ENCODE results near the gene C15orf61.

C15orf61 gene

GRCh38 chr15:67547836-67548235 is 26.9 kb downstream of the C15orf61 start:
- H3K4me2 ChIP-seq (ENCODE audit: low read length) = no peak overlapping the region
- H3K9me3 ChIP-seq (ENCODE audit: insufficient read depth, low read length) = no peaks in the 10 kb centered on the region
- TF ChIP-seq EZH2phosphoT487 (IDR thresholded peaks at IDR 0.05; ENCODE audit: low read depth) (no peak), CTCF (IDR thresholded peaks at IDR 0.05; ENCODE audit: low read depth, low read length) (no peak)
- peaks cover 4% of the 10 kb centered on the region; the same call in 1 of the 2 replicates for H4K20me1 ChIP-seq (ENCODE audit: insufficient read depth, low read length)
- H3K4me1 ChIP-seq (ENCODE audit: low read length) = peaks cover 7% of the 10 kb centered on the region
- no peak overlapping the region for H3K27ac ChIP-seq (ENCODE audit: low read length)
- H3K9ac ChIP-seq (ENCODE audit: low read length) = no peak overlapping the region
- H2AFZ ChIP-seq (ENCODE audit: low read depth, low read length) = no peak overlapping the region
- no peak overlapping the region for H3K4me3 ChIP-seq (ENCODE audit: low read length)
- peaks cover 11% of the 10 kb centered on the region for H3K36me3 ChIP-seq (replicated peaks; ENCODE audit: low read depth, low read length)
- no peaks in the 10 kb centered on the region; the same call in 1 of the 2 replicates for H3K79me2 ChIP-seq (ENCODE audit: low read length)
- H3K27me3 ChIP-seq (ENCODE audit: low read depth, low read length) = no peaks in the 10 kb centered on the region

GRCh38 chr15:67548236-67548852 is 27.4 kb downstream of the C15orf61 start:
- H3K79me2 ChIP-seq (ENCODE audit: low read length) = no peaks in the 10 kb centered on the region
- H3K27me3 ChIP-seq (ENCODE audit: low read depth, low read length) = no peaks in the 10 kb centered on the region
- H3K9ac ChIP-seq (ENCODE audit: low read length) = no peak overlapping the region
- peaks cover 4% of the 10 kb centered on the region for H3K4me1 ChIP-seq (ENCODE audit: low read length)
- H3K4me2 ChIP-seq (ENCODE audit: low read length) = no peak overlapping the region
- peaks cover 4% of the 10 kb centered on the region; the same call in 1 of the 2 replicates for H4K20me1 ChIP-seq (ENCODE audit: insufficient read depth, low read length)
- H2AFZ ChIP-seq (ENCODE audit: low read depth, low read length) = no peak overlapping the region
- peaks cover 11% of the 10 kb centered on the region for H3K36me3 ChIP-seq (replicated peaks; ENCODE audit: low read depth, low read length)
- no peak overlapping the region for H3K27ac ChIP-seq (ENCODE audit: low read length)
- TF ChIP-seq CTCF (IDR thresholded peaks at IDR 0.05; ENCODE audit: low read depth, low read length) (no peak), EZH2phosphoT487 (IDR thresholded peaks at IDR 0.05; ENCODE audit: low read depth) (no peak)
- no peaks in the 10 kb centered on the region for H3K9me3 ChIP-seq (ENCODE audit: insufficient read depth, low read length)
- no peak overlapping the region for H3K4me3 ChIP-seq (ENCODE audit: low read length)

- Histone ChIP-seq H3K27me3 (ENCODE audit: low read depth, low read length) (no peaks in the 10 kb centered on the region), H2AFZ (ENCODE audit: low read depth, low read length) (no peak overlapping the region), H4K20me1 (ENCODE audit: insufficient read depth, low read length) (peaks cover 4% of the 10 kb centered on the region; the same call in 1 of the 2 replicates), H3K79me2 (ENCODE audit: low read length) (no peaks in the 10 kb centered on the region), H3K9me3 (ENCODE audit: insufficient read depth, low read length) (no peaks in the 10 kb centered on the region), H3K36me3 (replicated peaks; ENCODE audit: low read depth, low read length) (peaks cover 11% of the 10 kb centered on the region), H3K4me3 (ENCODE audit: low read length) (no peak overlapping the region), H3K27ac (ENCODE audit: low read length) (no peak overlapping the region), H3K9ac (ENCODE audit: low read length) (no peak overlapping the region), H3K4me1 (ENCODE audit: low read length) (no peaks in the 10 kb centered on the region), H3K4me2 (ENCODE audit: low read length) (no peak overlapping the region)
- TF ChIP-seq CTCF (IDR thresholded peaks at IDR 0.05; ENCODE audit: low read depth, low read length) (no peak), EZH2phosphoT487 (IDR thresholded peaks at IDR 0.05; ENCODE audit: low read depth) (no peak)
These were observed 28.1 kb downstream of the C15orf61 start for GRCh38 chr15:67548862-67549651.

- H2AFZ ChIP-seq (ENCODE audit: low read depth, low read length) = no peak overlapping the region
- no peak for TF ChIP-seq CTCF (IDR thresholded peaks at IDR 0.05; ENCODE audit: low read depth, low read length)
- TF ChIP-seq EZH2phosphoT487 (IDR thresholded peaks at IDR 0.05; ENCODE audit: low read depth) = no peak
- no peak overlapping the region for H3K9ac ChIP-seq (ENCODE audit: low read length)
- H3K4me1 ChIP-seq (ENCODE audit: low read length) = no peaks in the 10 kb centered on the region
- H3K9me3 ChIP-seq (ENCODE audit: insufficient read depth, low read length) = no peaks in the 10 kb centered on the region
- no peaks in the 10 kb centered on the region for H3K79me2 ChIP-seq (ENCODE audit: low read length)
- H3K27ac ChIP-seq (ENCODE audit: low read length) = no peak overlapping the region
- peaks cover 4% of the 10 kb centered on the region; the same call in 1 of the 2 replicates for H4K20me1 ChIP-seq (ENCODE audit: insufficient read depth, low read length)
- no peaks in the 10 kb centered on the region for H3K27me3 ChIP-seq (ENCODE audit: low read depth, low read length)
- no peak overlapping the region for H3K4me3 ChIP-seq (ENCODE audit: low read length)
- H3K4me2 ChIP-seq (ENCODE audit: low read length) = no peak overlapping the region
- H3K36me3 ChIP-seq (replicated peaks; ENCODE audit: low read depth, low read length) = peaks cover 11% of the 10 kb centered on the region
These were observed 28.8 kb downstream of the C15orf61 start for GRCh38 chr15:67549736-67550135.

Data from OCI-LY3 (cell line).